ENCODE measurements around the gene ITGB3BP.
"Not testable (repeated sequence)": the region's sequence is repeated elsewhere in the genome, so short reads cannot be mapped to it uniquely, and the experiment has no call there.

The ITGB3BP gene, protein sequence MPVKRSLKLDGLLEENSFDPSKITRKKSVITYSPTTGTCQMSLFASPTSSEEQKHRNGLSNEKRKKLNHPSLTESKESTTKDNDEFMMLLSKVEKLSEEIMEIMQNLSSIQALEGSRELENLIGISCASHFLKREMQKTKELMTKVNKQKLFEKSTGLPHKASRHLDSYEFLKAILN

GRCh38 chr1:63522891-63523728 is at the start of gene ITGB3BP, which contains the start of gene EFCAB7:
ITGB3BP (minus strand) TSS chr1:63523225; CDS start chr1:63523133, 92 bp downstream.
EFCAB7 (plus strand) TSS chr1:63523525; CDS start chr1:63525573, 2,048 bp downstream.
- DNase-seq = peak; percentile 93

- not testable (repeated sequence) for DNase-seq
Observed at GRCh38 chr1:63572686-63573085, 49.7 kb upstream of the ITGB3BP start.

DNA sequence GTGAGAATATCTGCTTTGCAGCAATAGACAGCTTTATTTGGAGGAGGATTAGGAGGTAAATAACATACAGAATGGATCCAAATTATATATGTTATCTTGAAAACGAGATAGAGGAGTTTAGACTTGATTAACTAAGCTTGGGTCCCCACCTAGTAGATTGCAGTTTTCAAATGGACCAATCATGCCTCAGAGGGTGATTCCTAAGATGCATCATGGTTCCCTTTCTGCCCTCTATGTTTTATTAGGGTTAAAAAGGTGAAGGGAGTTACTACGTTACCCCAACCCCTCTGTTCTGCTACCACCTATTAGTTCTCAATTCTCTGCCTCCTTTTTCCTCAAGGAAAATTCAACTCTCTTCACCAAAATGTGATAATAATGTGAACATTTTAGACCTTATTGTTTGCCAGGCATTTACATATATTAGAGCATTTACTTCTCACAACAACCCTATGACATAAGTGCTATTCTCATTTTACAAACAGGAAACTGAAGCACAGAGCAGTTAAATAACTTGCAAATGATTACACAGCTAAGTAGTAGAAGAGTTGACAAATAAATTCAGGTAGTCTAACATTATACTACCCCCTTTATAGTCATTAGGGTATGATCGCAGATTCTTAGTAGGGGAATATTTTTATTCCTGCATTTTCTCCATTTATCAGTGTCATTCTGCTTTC is 46.8 kb upstream of the ITGB3BP start:
- DNase-seq = no peak

- no peak for DNase-seq
Observed at GRCh38 chr1:63569068-63569467, 46.0 kb upstream of the ITGB3BP start.

DNA sequence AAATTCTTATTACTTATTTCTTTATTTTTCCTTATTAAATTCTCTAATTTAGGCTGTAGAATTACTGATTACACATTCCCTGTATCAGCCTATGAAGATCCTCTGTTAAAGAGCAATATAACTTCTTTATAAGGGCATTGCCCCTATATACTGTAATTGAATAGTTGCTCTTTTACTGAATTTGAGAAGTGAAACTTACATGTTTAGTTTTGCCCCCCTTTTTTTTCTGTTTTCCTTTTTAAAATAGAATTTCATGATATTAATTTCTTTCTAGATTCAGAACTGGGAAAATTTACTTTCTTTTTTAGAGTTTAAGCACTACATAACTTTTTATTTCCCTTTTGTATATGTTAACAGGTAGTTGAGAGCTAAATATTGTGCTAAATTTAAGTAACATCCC is 40.7 kb upstream of the ITGB3BP start:
- no peak for DNase-seq

DNA sequence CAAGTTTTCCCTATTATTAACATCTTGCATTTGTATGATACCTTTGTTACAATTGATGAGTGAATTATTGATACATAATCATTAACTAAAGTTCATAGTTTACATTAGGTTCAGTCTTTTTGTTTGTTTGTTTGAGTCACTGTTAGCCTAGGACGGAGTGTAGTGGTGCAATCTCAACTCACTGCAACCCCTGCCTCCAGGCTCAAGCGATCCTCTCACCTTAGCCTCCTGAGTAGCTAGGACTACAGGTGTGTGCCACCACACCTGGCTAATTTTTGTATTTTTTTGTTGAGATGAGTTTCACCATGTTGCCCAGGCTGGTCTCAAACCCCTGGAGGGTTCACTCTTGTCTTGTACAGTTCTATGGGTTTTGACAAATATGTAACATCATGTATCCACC is 36.3 kb upstream of the ITGB3BP start:
- DNase-seq = no peak

DNA sequence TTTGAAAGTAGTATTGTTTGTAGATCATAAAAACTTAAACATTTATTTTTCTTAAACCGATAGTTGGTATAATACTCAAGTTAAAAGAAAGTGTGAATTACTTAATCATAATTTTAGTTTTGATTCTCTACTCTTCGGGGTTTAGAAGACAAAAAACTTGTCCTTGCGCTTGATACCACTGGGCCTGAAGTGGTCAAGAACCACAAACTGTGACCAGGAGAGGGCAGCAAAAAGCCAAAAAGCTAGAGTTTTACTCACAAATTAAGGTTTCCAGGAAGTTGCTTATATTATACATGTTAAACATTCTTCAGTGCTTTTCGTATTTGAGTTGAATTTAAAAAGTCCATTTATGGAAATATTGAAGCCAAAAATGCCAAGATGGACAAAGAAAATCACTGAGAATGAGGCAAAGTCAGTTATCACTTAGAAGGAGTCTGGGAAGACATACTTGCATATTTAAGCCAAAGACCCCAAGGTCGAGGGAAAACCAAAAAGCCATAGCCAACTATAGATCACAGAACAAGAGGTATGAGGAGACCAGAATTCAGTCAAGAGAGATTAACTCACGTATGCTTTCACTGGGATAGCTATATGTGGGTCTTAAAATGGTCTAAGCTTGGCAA is 34.5 kb upstream of the ITGB3BP start:
- peak; percentile 51 for DNase-seq

- no peak for DNase-seq
Observed at GRCh38 chr1:63555480-63555879, 32.5 kb upstream of the ITGB3BP start.

GRCh38 chr1:63548877-63549276 is 25.9 kb upstream of the ITGB3BP start:
- DNase-seq = no peak

DNA sequence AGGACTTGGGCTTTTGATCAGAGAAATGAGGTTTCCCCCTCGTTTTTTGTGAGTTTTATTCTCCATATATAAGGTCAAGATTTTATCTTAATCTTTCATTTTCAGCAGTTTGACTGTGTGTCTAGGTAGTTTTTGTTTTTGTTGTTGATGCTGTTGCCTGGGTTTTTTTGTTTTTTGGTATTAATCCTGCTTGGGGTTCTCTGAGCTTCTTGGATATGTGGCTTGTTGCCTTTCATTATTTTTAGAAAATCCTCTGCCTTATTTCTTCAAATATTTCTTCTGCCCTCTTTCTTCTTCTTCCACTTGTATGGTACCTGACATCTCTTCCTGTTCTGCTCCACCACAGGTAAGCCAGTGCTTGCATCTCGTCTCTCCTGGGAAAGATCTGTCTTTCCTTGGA is 25.3 kb upstream of the ITGB3BP start:
- DNase-seq = no peak

GRCh38 chr1:63547621-63548294 is 24.7 kb upstream of the ITGB3BP start:
- no peak for DNase-seq

- DNase-seq = no peak
Observed at GRCh38 chr1:63545780-63546179, 22.8 kb upstream of the ITGB3BP start.

DNA sequence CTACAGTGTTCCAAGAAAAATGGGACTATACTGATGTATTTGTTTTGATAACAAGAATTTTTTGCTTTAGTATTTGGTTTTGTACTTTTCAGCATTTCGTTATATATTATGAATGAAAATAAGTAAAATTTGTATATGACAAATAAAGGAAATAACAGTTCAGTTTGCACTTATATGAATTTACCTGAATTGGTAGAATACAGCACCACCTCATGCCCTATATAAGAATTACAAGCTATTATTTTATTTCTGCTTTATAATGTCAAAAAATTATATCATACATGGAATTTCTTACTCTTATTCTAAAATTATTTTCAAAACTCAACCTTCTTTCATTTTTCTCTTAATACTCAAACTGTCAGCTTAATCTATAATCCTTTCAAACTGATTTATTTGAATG is 14.9 kb upstream of the ITGB3BP start:
- DNase-seq = peak; percentile 1

GRCh38 chr1:63537006-63537405 is 14.0 kb upstream of the ITGB3BP start:
- no peak for DNase-seq

- DNase-seq = no peak
Observed at GRCh38 chr1:63534406-63534805, 11.4 kb upstream of the ITGB3BP start.

- DNase-seq = no peak
Observed at GRCh38 chr1:63533931-63534330, 10.9 kb upstream of the ITGB3BP start.

DNA sequence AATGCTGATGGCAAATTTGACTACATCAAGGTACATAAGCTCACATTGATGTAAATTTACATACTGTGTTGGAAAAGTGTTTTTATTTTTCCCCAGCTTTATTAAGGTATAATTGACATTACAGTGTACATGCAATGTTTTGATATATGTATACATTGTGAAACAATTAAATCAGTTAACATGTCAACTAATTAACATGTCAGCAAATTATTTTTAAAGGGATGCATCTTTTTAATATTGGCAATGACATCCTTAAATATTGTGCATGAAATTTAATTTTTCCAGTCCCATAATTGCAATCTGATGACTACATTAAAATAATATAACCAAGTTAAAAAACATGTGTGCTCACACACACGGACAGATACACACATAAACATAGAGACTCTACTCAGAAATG is 9.7 kb upstream of the ITGB3BP start:
- no peak for DNase-seq

- DNase-seq = no peak
Observed at GRCh38 chr1:63524201-63524600, 1.2 kb upstream of the ITGB3BP start.

GRCh38 chr1:63523738-63524137 is 713 bp upstream of the ITGB3BP start:
- no peak for DNase-seq

DNA sequence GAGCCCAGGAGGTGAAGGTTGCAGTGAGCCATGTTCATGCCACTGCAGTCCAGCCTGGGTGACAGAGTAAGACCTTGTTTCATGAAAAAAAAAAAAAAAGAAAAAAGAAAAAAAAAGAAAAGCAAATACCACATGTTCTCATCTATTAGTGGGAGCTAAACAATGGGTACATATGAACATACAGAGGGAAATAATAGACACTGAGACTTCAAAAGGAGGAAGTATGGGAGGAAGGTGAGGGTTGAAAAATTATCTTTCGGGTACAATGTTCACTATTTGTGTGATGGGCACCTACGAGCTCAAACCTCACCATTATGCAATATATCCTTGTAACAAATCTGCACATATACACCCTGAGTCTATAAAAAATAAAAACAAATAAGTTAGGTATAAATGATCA is 6.4 kb downstream of the ITGB3BP start:
- DNase-seq = no peak

DNA sequence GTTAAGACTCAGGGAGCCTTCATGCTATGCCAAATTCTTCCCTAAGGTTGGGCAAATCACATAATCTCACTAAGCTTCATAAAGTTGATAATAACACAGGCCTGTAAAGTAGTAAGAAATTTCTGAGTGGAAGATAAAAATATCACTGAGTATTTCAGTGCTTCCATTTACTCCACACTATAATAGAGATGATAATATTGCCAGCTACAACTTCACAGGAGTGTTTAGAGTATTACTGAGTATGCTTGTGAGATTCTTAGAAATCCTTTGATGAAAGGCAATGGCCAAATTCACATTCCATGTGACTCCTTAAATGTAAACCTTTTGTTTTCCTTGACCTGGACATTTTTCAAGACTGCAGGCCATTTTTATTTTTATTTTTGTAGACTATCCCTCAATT is 10.4 kb downstream of the ITGB3BP start:
- DNase-seq = no peak

- no peak for DNase-seq
Observed at GRCh38 chr1:63509718-63510117, 13.3 kb downstream of the ITGB3BP start.

GRCh38 chr1:63506782-63507181 is 16.2 kb downstream of the ITGB3BP start:
- no peak for DNase-seq
